Prostate gland (tissue), 2 donors: Measurements from ENCODE around the gene RBM15.

Experiments used
- CTCF ChIP-seq, 4 experiments: fragments of 200-600 bp in 2 of 4; fragments of 450-650 bp in 2 of 4; sonication (generic) in 2 of 4; IDR thresholded peaks; 1 replicate in 3 of 4; 2 replicates in 1 of 4; pipeline ENCODE4 v1.5.1; 2016 to 2019; ENCODE audit warnings: antibody characterized with exemption in 4 of 4, mild to moderate bottlenecking in 2 of 4, moderate library complexity in 2 of 4
- POLR2AphosphoS5 ChIP-seq: sonication (generic); formaldehyde crosslinking; IDR thresholded peaks from one replicate; pipeline ENCODE4 v1.6.1; 2017; ENCODE audit warnings: antibody characterized with exemption

- TF ChIP-seq CTCF (IDR thresholded peaks at IDR 0.05) (no peak), POLR2AphosphoS5 (no peak)
Observed at GRCh38 chr1:110302836-110303235, 36.3 kb upstream of the RBM15 start.
